Measurements from ENCODE around the gene SHB.

The SHB gene

GRCh38 chr9:37990404-37991015 lies 78.5 kb downstream of the SHB start:
- in situ Hi-C loops (cut with MboI; ENCODE audit: low sequenced_read_pairs): no loop called here
- Histone ChIP-seq H3K27me3 (ENCODE audit: low read depth) (no peaks in the 10 kb centered on the region), H3K4me1 (no peaks in the 10 kb centered on the region), H3K9me3 (no peaks in the 10 kb centered on the region), H3K4me3 (no peak overlapping the region), H3K36me3 (replicated peaks) (no peaks in the 10 kb centered on the region; the same call in 1 of the 2 replicates)
- DNase-seq (ENCODE audit: low spot score in 2 of 2): no peak

GRCh38 chr9:37989701-37990100 lies 79.3 kb downstream of the SHB start:
- no peaks in the 10 kb centered on the region for H3K4me1 ChIP-seq
- H3K4me3 ChIP-seq: no peak overlapping the region
- in situ Hi-C loops (cut with MboI; ENCODE audit: low sequenced_read_pairs): no loop called here

DNA sequence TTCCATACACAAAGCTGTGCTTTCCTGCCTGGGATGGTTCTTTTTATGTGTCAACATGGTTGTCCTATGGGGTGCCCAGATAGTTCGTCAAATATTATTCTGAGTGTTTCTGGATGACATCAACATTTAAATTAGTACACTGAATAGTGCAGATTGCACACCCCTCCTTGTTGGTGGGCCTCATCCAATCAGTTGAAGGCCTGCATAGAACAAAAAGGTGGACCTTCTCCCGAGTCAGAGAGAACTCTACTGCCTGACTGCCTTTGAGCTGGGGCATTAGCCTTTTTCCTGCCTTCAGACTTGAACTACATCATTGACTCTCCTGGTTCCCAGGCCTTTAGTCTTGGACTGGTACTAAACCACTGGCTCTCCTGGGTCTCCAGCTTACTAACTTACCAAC lies 80.4 kb downstream of the SHB start:
- in situ Hi-C loops (cut with MboI; ENCODE audit: low sequenced_read_pairs): no loop called here
- Histone ChIP-seq H3K9me3 (no peaks in the 10 kb centered on the region), H3K27me3 (ENCODE audit: low read depth) (no peaks in the 10 kb centered on the region), H3K4me3 (no peak overlapping the region), H3K4me1 (no peaks in the 10 kb centered on the region), H3K36me3 (replicated peaks) (no peaks in the 10 kb centered on the region; the same call in 1 of the 2 replicates)
- DNase-seq (ENCODE audit: low spot score in 2 of 2): no peak

More at GRCh38 chr9:37989701-37990100, 79.3 kb downstream of the SHB start:
- DNase-seq (ENCODE audit: low spot score in 2 of 2): no peak
- Histone ChIP-seq H3K36me3 (replicated peaks) (no peaks in the 10 kb centered on the region; the same call in 1 of the 2 replicates), H3K9me3 (no peaks in the 10 kb centered on the region), H3K27me3 (ENCODE audit: low read depth) (no peaks in the 10 kb centered on the region)

GRCh38 chr9:37988041-37988440 lies 81.0 kb downstream of the SHB start:
- Histone ChIP-seq H3K4me1 (no peaks in the 10 kb centered on the region), H3K36me3 (replicated peaks) (no peaks in the 10 kb centered on the region; the same call in 1 of the 2 replicates), H3K4me3 (no peak overlapping the region), H3K27me3 (ENCODE audit: low read depth) (no peaks in the 10 kb centered on the region), H3K9me3 (no peaks in the 10 kb centered on the region)
- in situ Hi-C loops (cut with MboI; ENCODE audit: low sequenced_read_pairs): no loop called here
- no peak for DNase-seq (ENCODE audit: low spot score in 2 of 2)

DNA sequence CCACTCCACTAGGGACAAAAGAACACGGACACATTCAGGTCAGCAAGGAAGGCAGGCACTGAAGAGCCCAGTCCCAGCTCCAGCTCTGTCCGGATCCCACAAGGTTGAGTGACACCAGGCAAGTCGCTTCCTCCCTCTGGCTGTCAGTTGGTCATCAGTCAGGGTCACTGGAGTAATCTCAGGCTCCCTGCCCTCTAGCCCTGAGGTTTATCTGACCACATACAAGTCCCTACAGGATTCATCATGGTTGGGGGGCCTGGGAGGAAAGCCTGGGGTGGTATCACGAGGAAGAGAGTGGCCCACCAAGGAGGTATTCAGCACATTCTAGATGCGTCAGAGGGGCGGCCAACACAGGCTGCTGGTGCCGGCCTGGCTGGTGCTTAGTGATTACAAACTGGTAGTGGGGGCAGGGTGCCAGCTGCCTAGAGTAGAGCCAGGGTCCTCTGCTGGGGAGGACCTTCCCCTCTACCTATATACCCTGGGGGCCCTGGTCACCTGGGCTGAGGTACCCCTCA lies 81.5 kb downstream of the SHB start:
- Histone ChIP-seq H3K9me3 (no peaks in the 10 kb centered on the region), H3K36me3 (replicated peaks) (no peaks in the 10 kb centered on the region; the same call in 1 of the 2 replicates), H3K4me3 (no peak overlapping the region), H3K27me3 (ENCODE audit: low read depth) (no peaks in the 10 kb centered on the region), H3K4me1 (no peaks in the 10 kb centered on the region)
- in situ Hi-C loops (cut with MboI; ENCODE audit: low sequenced_read_pairs): no loop called here
- no peak for DNase-seq (ENCODE audit: low spot score in 2 of 2)

DNA sequence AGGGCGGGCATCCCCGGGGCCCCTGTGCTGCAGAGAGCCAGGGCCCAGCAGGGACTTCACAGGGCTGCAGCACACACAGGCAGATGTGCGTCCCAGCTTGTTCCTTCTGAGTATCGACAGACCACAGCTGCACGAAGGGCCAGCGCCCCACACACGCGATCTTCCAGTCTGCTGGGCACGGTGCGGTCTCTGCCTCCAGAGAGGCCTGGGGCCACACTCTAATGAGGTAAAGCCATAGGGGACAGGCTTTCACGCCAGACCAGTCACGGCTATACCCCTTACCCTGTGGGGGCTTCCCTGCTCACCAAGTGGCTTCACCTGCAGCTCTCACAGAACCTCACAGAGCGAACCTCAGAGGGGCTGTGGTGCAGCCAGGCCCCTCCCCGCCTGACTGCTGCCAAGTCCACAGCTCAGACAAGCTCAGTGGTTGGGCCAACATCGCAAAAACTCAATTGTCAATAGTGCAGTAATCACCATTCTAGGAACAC lies 82.2 kb downstream of the SHB start:
- no peaks in the 10 kb centered on the region for H3K9me3 ChIP-seq
- no peaks in the 10 kb centered on the region for H3K4me1 ChIP-seq
- no peak overlapping the region for H3K4me3 ChIP-seq
- DNase-seq (ENCODE audit: low spot score in 2 of 2): no peak
- H3K27me3 ChIP-seq (ENCODE audit: low read depth): no peaks in the 10 kb centered on the region
- no peaks in the 10 kb centered on the region; the same call in 1 of the 2 replicates for H3K36me3 ChIP-seq (replicated peaks)
- in situ Hi-C loops (cut with MboI; ENCODE audit: low sequenced_read_pairs): no loop called here

GRCh38 chr9:37986001-37986400 lies 83.0 kb downstream of the SHB start:
- Histone ChIP-seq H3K36me3 (replicated peaks) (no peaks in the 10 kb centered on the region; the same call in 1 of the 2 replicates), H3K27me3 (ENCODE audit: low read depth) (no peaks in the 10 kb centered on the region), H3K4me3 (no peak overlapping the region), H3K9me3 (no peaks in the 10 kb centered on the region), H3K4me1 (no peaks in the 10 kb centered on the region)
- in situ Hi-C loops (cut with MboI; ENCODE audit: low sequenced_read_pairs): no loop called here
- no peak for DNase-seq (ENCODE audit: low spot score in 2 of 2)

GRCh38 chr9:37984672-37985611 lies 84.1 kb downstream of the SHB start:
- Histone ChIP-seq H3K36me3 (replicated peaks) (no peaks in the 10 kb centered on the region), H3K27me3 (ENCODE audit: low read depth) (no peaks in the 10 kb centered on the region), H3K4me1 (no peaks in the 10 kb centered on the region), H3K9me3 (no peaks in the 10 kb centered on the region), H3K4me3 (no peak overlapping the region)
- DNase-seq (ENCODE audit: low spot score in 2 of 2): no peak
- in situ Hi-C loops (cut with MboI; ENCODE audit: low sequenced_read_pairs): no loop called here

DNA sequence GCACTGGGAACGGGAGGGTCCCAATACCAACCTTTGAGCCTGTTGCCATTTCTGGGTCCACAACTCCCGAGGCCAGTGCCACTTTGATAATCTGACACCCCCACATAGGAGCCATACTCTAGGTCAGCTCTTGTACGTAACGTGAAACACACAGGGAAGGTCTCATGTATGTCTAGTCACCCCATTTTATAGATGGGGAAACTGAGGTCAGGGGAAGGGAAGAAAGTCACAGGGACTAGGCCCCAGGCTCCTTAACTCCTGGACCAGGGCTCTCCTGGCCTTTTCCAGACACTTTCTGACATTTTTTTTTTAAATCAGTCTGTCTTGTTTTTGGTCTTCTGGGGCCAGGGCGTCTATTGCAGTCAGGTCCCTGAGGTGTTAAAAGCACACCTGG lies 84.8 kb downstream of the SHB start:
- Histone ChIP-seq H3K27me3 (ENCODE audit: low read depth) (no peaks in the 10 kb centered on the region), H3K4me3 (no peak overlapping the region), H3K4me1 (no peaks in the 10 kb centered on the region), H3K36me3 (replicated peaks) (no peaks in the 10 kb centered on the region), H3K9me3 (no peaks in the 10 kb centered on the region)
- in situ Hi-C loops (cut with MboI; ENCODE audit: low sequenced_read_pairs): no loop called here
- DNase-seq (ENCODE audit: low spot score in 2 of 2): no peak

DNA sequence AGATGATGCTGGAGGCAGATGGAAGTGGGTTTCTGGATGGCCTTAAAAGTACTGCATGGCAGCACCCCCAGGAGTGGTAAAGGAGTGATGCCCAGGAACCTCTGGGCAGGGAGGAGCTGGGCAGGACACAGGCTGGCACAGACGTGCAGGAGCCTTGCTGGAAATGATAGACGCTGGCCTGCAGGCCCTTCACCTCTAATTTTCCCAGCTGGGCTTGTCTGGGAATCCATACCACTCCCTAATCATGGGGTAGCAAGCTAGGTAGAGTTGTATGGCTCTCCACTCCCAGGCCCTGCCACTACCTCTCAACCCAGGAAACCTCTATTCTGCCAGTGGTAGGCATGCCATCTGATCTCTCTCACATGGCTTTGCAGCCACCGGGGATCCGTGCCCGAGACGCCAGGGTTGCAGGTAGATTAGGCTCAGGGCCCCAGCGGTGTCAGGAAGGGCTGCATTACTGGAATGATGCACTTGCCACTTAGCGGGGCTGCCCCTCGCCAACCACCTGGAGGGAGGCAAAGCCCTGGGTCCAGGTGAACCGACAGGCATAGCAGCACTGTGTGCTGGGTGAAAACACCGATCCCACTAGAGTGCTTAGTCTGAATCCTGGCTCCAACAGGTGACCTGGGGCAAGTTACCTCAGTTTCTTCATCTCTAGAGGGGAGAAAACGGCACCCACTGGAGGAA lies 85.5 kb downstream of the SHB start:
- H3K27me3 ChIP-seq (ENCODE audit: low read depth): no peaks in the 10 kb centered on the region
- H3K36me3 ChIP-seq (replicated peaks): no peaks in the 10 kb centered on the region
- no peak overlapping the region for H3K4me3 ChIP-seq
- in situ Hi-C loops (cut with MboI; ENCODE audit: low sequenced_read_pairs): no loop called here
- H3K4me1 ChIP-seq: no peaks in the 10 kb centered on the region
- H3K9me3 ChIP-seq: no peaks in the 10 kb centered on the region
- no peak for DNase-seq (ENCODE audit: low spot score in 2 of 2)

- H3K9me3 ChIP-seq: no peaks in the 10 kb centered on the region
- in situ Hi-C loops (cut with MboI; ENCODE audit: low sequenced_read_pairs): no loop called here
- no peak overlapping the region for H3K4me3 ChIP-seq
- H3K36me3 ChIP-seq (replicated peaks): no peaks in the 10 kb centered on the region
- DNase-seq (ENCODE audit: low spot score in 2 of 2): no peak
- H3K4me1 ChIP-seq: no peaks in the 10 kb centered on the region
- H3K27me3 ChIP-seq (ENCODE audit: low read depth): no peaks in the 10 kb centered on the region
These were observed 89.2 kb downstream of the SHB start for GRCh38 chr9:37979844-37980243.

DNA sequence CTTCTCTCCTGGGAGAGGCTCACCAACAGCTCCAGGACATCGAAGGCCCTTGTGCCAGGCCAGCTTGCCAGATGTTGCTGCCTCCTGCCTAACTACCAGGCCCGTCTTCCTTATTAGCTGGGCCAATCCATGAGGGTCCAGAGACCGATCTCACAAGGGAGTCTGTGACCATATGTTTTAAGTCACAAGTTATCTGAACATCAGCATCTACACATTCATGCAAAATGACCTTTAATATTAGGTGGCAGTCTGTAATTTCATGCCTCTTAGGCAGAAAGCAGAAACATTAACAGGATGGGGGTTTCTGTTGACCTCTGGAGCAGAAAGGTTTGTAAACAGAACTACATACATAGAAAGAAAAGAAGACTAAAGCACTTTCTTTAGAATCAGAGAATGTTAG lies 90.0 kb downstream of the SHB start:
- Histone ChIP-seq H3K4me3 (no peak overlapping the region), H3K36me3 (replicated peaks) (peaks cover 4% of the 10 kb centered on the region; the same call in 1 of the 2 replicates), H3K4me1 (no peaks in the 10 kb centered on the region), H3K9me3 (no peaks in the 10 kb centered on the region), H3K27me3 (ENCODE audit: low read depth) (no peaks in the 10 kb centered on the region)
- in situ Hi-C loops (cut with MboI; ENCODE audit: low sequenced_read_pairs): no loop called here
- no peak for DNase-seq (ENCODE audit: low spot score in 2 of 2)

DNA sequence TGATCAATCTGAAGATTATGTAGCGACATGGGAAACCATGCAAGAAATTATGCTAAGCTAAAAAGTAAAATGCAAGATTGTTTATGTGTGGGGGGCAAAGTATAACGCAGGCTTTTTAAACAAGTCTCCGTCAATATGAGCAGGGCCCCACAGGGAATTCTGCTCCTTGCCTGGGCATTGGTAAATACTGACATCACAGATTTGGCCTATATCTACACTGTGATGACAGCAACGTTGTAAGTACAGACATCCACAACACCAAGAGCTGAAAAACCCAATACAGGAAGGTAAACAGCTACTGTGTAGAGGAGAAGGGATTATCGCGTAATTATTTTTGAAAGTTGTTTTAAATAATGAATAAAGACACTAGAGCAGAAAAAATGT lies 90.6 kb downstream of the SHB start:
- H3K36me3 ChIP-seq (replicated peaks): peaks cover 9% of the 10 kb centered on the region
- no peaks in the 10 kb centered on the region for H3K4me1 ChIP-seq
- no peak overlapping the region for H3K4me3 ChIP-seq
- in situ Hi-C loops (cut with MboI; ENCODE audit: low sequenced_read_pairs): no loop called here
- no peaks in the 10 kb centered on the region for H3K27me3 ChIP-seq (ENCODE audit: low read depth)
- no peak for DNase-seq (ENCODE audit: low spot score in 2 of 2)
- H3K9me3 ChIP-seq: no peaks in the 10 kb centered on the region
